HG03342 (cell line): Measurements from ENCODE around the gene RAB8A.
"Not testable (repeated sequence)": the region's sequence is repeated elsewhere in the genome, so short reads cannot be mapped to it uniquely, and the experiment has no call there.

Source experiments
- ATAC-seq: cut with Tn5 transposase; IDR thresholded peaks from one replicate; pipeline ENCODE4 v1.9.1; 2021; ENCODE audit warnings: mild to moderate bottlenecking, moderate library complexity; ENCODE audit not compliant: unreplicated experiment

The RAB8A gene

DNA sequence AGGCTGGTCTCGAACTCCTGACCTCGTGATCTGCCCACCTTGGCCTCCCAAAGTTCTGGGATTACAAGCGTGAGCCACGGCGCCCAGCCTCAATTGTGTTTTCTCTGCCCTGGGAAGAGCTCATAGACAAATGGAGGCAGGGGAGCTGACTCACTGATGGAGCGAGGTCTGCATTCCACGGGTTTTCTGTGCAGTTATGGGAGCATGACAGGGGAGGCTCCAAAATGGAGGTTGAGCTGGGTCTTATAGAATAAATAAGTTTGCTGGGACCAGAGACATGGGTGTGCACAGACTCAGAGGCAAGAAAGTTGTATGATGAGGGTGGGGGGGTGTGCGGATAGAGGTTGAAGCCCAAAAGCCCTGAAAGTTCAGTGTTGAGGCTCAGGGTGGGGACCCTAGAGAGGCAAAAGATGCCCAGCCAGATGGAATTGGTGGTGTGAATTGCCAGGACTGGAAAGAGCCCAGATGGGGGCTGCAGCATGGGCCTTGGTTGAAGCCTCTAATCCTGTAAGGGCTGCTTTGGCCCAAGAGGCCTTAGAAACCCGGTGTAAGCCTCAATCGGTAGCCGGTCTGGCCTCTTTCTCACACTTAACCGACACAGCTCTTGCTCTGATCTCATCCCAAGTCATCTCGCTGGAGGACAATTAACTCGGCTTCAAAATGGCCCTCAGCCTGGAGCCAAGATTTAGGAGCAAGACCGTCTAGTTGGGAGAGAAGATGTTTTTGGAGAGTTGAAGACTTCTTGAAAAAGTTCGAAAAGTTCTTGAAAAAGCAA lies 33.5 kb upstream of the RAB8A start:
- no peak for ATAC-seq

DNA sequence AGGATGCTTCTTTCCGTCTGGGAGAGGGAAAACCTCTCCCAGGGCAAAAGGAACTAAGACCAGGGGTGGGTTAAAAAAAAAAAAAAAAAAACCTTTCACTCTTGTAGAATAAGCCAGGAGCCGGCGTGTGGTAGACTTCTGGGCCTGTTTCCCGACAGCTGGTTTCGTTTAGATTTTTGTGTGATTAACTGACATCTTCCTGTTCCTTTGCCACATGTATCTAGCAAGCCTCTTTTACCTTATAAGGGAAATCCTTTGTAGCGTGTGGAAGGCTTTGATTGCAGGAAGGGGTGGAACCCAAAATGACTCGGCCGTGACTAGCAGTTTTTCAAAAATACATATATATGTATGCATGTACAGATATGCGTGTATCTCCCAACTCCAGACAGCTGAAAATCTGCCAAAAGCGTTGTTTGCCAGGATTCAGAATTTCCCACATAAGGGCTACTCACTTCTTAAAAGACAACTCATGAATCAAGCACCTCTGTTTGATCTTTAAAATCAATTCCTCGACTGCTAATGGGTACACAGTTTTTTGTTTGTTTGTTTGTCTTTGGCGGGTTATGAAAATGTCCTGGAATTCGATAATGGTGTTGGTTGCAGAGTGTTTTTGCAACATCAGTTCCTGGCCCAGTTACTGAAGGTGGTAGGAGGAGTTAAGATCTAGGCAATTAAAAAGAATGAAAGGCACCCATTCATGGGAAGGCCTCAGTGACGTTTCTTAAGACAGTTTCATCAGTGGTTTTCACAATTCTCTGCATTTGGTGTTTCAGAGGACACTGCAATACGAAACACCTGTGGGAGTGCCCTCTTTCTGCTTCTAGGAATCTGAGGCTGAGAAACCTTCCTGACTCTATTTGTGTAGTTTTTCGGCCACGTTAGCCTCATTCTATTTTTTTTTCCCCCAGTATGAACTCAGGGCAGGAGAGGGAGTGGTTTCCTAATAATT lies 32.7 kb upstream of the RAB8A start:
- ATAC-seq, result peak; percentile 39

DNA sequence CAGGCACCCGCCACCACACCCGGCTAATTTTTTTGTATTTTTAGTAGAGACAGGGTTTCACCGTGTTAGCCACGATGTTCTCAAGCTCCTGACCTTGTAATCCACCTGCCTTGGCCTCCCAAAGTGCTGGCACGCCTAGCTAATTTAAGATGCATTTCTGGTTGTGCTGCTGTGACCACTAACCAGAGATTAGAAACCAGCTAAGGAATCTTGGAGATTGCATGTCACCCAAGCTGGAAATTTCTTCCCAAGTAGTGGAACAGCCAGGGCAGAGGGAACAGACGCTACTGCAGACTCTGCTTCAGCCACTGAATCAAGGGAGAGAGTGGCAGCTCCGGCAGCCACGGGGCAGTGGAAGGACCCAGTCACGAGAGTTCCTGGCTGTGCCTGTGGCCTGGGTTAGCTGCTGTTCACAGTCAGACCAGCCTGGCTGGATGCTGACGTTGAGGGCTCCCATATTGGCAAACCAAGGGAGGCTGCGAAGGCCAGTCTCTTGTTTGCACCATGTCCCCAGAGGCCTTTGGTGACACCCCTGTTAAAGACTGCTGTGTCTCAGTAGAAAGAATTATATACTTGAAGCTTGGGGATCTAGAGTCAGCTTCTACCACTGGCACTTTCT lies 27.5 kb upstream of the RAB8A start:
- no peak for ATAC-seq

DNA sequence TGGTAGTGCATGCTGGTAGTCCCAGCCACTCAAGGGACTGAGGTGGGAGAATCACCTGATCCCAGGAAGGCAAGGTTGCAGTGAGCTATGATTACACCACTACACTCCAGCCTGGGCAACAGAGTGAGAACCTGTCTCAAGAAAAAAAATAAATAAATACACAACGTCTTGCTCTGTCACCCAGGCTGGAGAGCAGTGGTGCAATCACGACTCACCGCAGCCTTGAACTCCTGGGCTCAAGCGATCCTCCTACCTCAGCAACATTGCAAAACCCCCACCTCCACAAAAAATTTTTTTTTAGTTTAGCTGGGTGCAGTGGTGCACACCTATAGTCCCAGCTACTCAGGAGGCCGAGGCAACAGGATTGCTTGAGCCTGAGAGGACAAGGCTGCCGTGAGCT lies 26.6 kb upstream of the RAB8A start:
- no peak for ATAC-seq

DNA sequence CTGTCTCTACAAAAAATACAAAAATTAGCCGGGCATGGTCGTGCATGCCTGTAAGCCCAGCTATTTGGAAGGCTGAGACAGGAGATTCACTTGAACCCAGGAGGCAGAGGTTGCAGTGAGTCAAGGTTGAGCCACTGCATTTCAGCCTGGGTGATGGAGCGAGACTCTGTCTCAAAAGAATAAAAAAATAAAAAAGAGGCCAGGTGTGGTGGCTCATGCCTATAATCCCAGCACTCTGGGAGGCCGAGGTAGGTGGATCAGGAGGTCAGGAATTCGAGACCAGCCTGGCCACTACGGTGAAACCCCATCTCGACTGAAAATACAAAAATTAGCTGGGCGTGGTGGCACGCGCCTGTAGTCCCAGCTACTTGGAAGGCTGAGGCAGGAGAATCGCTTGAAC lies 24.3 kb upstream of the RAB8A start:
- not testable (repeated sequence) for ATAC-seq

DNA sequence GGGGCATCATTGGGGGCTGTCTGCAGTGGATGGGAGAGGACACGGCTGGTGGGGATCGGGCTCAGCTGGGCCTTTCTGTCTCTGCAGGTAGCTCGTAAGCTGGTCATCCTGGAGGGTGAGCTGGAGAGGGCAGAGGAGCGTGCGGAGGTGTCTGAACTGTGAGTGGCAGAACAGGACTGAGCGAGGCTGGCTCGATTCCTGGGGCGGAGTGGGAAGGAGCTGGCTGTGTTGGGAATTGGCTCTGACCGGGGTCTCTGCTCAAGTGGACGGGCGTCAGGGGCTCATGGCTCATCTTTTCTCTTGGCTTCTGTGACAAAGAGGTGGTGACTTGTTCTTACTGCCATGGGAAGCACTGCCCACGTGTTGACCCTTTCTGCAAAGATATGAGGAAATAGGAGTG lies 23.7 kb upstream of the RAB8A start:
- ATAC-seq, result no peak

DNA sequence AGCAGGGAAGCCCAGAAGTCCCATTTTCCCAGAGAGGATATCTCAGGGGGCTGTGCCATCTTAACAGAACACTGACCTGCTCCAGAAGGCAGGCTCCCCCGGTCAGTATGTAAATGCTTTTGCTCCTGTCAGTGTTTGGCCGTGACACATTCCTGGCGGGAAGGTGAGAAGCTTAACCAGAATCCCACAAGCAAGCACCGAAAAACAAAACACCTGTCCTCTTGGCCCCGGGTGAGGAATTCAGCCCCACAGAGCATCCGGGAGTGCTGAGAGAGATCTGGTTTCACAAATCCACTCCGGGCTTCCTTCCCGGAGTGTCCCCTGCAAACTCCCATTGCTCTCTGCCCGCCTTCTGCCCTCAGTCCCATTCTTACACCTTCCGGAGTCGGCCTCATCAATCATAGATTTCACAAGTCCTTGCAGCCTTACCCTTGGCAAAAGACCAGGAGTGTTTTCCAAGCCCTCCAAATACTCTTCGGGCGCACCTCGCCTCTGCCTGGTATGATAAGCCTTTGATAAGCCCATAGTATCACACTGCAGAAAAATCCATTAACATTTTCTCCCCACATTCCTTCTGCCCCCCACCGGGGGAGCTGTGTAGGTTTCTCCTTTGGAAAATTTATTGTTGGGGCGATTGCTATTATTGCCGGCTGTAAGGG lies 23.2 kb upstream of the RAB8A start:
- no peak for ATAC-seq

DNA sequence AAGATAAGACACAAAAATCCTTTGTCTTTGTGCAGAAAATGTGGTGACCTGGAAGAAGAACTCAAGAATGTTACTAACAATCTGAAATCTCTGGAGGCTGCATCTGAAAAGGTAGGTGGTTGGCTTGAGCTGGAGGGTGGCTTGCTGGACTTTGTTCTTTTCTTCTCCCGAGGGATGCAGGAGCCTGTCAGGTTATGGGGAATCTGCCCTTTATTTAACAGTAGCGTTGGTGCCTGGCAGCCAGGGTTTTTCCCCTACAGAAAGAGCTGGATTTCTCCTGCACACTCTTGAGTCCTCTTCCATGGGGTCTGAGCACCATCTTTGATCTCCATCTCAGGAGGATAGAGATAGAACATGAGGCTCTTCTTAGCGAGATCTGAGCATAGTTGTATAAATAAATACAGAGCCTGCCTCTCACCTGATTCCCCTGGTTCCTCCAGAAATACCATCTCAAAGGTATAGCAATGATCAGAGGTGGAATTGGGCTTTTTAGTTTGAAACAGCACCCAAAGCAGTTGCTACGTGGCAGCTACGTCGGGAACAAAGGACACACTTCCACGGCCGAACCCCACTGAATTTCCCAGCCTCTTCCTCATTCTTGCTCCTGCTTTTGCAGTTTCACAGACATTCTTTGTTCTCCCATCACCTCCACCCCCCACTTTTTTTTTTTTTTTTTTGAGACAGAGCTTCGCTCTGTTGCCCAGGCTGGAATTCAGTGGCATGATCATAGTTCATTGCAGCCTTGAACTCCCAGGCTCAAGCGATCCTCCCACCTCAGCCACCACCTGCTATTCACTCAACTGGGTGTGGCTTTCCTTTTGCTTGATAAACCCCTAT lies 22.5 kb upstream of the RAB8A start:
- ATAC-seq, result no peak

DNA sequence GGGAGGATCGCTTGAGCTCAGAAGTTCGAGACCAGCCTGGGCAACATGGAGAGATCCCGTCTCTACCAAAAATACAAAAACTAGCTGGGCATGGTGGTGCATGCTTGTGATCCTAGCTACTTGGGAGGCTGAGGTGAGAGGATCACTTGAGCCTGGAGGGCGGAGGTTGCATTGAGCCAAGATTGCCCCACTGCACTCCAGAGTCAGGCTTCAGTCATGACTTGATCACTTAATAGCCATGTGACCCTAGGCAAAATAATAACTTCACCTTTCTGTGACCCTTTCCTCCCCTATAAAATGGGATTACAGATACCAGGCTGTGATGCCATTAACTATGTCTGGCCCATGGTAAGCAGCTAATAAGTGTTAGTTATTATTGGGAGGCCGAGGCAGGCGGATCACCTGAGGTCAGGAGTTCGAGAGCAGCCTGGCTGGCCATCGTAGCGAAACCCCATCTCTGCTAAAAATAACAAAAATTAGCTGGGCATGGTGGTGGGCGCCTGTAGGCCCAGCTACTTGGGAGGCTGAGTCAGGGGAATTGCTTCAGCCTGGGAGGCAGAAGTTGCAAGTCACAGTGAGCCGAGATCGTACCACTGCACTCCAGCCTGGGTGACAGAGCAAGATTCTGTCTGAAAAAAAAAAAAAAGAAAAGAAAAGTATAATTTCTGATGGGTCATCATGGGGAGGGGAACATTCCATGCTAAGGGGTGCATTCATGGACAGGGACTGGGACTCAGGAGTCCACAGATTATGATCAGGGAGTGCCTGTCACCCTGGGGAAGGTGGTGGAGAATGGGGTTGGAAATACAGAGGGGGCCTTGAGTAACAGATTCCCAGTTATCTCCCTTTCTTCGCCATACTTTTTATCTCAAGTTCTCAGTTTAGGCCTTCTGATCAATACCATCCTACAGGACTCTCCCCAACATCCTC lies 19.9 kb upstream of the RAB8A start:
- ATAC-seq, result no peak

DNA sequence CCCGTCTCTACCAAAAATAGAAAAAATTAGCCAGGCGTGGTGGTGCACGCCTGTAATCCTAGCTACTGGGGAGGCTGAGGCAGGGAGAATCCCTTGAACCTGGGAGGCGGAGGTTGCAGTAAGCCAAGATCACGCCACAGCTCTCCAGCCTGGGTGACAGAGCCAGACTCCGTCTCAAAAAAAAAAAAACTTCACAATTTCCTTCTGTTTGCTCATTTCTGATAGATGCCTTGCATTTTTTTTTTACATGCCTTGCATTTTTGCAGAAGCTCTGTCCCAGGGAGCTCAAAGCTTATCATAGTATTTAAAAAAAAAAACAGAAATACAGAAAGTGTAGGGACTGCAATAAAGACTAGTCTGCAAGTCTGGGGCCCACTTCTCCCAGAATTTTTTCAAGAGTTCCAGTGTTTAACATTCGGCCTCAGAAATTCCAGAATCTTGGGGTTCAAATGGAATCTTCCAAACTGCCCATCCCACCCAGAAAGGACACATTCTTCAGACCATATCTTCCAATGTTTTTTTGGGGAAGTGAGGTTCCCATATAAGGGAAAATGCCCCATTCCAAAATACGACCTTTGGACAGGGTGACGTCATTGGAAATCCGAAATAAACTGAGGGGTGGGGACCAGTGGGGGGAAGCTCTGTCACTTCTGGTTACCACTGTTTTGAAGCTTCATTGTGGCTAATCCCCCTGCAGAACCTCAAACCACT lies 17.2 kb upstream of the RAB8A start:
- no peak for ATAC-seq

DNA sequence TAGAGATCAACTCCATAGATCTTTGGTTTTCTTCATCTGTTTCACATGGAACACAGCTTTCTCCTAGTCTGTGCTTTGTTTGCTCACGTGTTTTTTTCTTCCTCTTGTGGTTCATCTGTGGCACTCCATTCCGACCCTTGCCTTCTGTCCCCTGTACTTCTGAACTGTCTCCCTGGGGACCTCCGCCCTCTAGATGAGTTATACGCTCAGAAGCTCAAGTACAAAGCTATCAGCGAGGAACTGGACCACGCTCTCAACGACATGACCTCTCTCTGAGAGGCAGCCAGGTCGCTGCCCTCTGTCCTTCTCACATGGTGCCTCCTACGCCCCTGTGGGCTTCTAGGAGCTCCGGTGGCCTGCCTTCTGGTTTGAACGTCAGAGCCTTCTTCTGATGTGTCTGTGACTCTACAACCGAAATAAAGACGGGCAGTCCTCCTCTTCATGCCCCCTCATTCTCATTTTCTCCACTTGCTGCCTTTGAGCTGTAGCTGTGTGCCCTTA lies 16.6 kb upstream of the RAB8A start:
- no peak for ATAC-seq

DNA sequence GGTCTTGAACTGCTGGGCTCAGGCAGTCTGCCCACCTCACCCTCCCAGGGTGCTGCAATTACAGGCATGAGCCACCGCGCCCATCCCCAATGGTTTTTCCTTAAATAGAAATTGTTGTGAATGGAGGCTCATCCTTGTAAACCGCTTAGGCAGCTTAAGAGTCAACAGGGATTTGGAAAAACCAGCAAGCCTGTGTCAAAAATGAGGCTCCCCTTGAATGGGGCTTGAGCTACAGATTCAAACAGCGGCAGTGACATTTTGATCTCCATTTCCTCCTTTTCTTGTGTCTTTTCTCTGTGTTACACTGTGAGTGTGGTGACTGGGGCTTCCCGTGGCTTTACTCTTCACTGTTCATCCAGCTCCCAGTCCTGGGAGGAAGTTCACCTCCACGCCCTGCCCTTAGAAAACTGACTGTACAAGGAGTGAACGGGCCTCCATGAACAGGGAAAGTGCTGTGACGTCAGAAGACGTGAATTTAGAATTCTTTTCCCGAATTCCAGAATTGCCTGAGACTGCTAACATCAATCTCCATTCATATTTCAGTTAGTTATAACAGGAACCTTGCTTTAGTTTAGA lies 15.3 kb upstream of the RAB8A start:
- no peak for ATAC-seq

DNA sequence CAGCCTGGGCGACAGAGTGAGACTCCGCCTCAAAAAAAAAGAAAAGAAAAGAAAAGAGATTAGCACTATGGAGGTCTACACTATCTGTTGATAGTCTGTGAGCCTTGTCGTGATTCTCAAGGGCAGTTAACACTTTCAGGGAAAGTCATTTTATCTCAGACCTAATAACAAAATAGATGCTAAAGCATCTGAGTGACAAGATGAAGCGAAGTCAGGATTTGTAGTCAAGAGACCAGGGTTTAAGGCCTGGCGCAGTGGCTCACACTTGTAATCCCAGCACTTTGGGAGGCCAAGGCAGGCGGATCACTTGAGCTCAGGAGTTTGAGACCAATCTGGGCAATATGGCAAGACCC lies 13.3 kb upstream of the RAB8A start:
- ATAC-seq, result no peak

DNA sequence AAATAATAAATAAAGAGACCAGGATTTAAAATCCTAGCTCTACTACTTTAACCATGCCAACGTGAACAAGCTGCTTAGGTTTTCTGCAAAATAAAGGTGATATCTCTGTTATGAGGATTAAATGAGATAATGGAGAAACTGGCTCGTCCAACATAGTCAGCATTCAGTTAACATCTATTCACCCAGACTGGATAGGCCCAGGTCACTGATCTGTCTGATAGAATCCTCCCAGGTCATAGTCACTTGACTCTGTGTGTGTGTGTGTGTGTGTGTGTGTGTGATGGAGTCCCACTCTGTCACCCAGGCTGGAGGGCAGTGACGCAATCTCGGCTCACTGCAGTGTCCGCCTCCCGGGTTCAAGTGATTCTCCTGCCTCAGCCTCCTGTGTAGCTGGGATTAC lies 12.9 kb upstream of the RAB8A start:
- no peak for ATAC-seq

DNA sequence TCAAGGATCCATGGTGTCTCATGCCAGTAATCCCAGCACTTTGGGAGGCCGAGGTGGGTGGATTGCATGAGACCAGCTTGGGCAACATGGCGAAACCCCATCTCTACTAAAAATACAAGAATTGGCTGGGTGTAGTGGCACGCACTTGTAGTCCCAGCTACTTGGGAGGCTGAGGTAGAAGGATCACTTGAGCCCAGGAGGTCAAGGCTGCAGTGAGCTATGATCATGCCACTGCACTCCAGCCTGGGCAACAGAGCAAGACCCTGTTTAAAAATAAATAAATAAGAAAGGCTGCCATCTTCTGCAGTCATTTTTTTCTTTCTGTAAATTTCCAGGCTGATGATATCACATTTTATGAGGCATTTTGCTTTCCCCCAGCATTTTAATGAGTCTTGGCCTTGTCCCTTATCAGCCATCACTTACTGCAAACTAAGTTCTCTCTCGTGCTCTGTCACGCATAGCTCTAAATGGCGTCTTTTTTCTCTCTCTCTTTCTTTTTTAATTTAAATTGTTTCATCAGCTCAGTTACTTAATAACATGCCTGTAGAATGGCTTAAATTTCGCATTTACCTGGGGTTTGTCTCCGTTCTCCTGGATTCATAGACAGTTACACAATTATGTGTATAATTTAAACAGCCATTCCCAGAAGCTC lies 12.2 kb upstream of the RAB8A start:
- not testable (repeated sequence) for ATAC-seq

DNA sequence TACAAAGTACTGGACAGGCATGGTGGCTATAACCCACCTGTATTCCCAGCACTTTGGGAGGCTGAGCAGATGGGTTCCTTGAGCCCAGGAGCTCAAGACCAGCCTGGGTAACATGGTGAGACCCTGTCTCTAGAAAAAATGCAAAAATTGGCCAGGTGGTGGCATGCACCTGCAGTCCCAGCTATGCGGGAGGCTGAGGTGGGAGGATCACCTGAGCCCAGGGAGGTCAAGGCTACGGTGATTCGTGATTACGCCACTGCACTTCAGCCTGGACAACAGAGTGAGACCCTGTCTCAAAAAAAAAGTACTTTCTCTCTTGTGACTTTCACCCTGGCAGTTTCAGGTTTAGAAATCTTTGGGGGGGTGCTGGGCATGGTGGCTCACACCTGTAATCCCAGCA lies 11.2 kb upstream of the RAB8A start:
- no peak for ATAC-seq

DNA sequence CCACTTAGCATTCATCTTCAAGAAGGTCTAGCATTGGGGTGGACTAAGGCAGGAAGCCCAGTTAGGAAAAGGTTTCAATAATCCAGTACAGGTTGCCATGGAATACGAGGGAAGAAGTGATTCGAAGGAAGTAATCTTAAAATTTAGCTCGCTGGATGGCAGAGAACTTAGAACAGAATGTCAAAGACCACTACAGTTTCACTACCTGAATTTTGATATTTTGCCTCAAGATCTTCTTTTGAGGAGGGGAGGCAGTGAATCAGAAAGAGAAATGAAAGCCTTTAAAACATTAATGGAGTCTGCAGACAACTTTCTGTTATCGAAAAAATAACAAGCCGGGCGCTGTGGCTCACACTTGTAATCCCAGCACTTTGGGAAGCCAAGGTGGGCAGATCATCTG lies 7.0 kb upstream of the RAB8A start:
- ATAC-seq, result no peak

DNA sequence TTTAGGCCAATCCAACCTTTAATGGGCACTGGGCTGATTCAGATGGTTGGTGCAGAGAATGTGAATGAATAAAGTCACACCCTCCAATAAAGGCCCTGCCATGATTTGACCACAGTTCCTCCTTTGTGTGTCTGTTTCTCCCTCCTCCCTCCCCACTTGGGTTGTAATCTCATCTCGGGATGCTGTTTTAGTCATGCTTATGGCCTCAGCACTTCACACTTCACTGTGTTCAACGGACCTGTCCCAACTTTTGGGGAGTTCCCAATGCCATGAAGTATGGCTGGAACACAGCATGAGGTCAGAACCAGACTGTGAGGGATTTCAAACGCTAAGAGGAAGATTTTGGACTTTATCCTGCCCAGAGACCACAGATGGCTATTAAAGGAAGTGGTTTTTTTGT lies 5.6 kb upstream of the RAB8A start:
- no peak for ATAC-seq
